OCI-LY7 (cell line): ENCODE data around the gene KCTD17.

Experiments used
- EZH2phosphoT487 ChIP-seq: fragments of 200-600 bp; sonication (generic); IDR thresholded peaks from 2 replicates; pipeline ENCODE4 v1.6.1; 2018; ENCODE audit warnings: low read depth, borderline replicate concordance, mild to moderate bottlenecking, mixed run types, antibody characterized with exemption, low read length, moderate library complexity, mixed read lengths
- TF ChIP-seq, protein P1 (sequence below): fragments of 200-600 bp; sonication (generic); conservative IDR thresholded peaks from 2 replicates; pipeline ENCODE4 v1.5.1; 2014; ENCODE audit warnings: mild to moderate bottlenecking, antibody characterized with exemption, low read length, moderate library complexity, mixed read lengths

GRCh38 chr22:37047006-37047405 is 4.5 kb upstream of the KCTD17 start:
- TF ChIP-seq, protein P1, sequence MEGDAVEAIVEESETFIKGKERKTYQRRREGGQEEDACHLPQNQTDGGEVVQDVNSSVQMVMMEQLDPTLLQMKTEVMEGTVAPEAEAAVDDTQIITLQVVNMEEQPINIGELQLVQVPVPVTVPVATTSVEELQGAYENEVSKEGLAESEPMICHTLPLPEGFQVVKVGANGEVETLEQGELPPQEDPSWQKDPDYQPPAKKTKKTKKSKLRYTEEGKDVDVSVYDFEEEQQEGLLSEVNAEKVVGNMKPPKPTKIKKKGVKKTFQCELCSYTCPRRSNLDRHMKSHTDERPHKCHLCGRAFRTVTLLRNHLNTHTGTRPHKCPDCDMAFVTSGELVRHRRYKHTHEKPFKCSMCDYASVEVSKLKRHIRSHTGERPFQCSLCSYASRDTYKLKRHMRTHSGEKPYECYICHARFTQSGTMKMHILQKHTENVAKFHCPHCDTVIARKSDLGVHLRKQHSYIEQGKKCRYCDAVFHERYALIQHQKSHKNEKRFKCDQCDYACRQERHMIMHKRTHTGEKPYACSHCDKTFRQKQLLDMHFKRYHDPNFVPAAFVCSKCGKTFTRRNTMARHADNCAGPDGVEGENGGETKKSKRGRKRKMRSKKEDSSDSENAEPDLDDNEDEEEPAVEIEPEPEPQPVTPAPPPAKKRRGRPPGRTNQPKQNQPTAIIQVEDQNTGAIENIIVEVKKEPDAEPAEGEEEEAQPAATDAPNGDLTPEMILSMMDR = no peak
- TF ChIP-seq EZH2phosphoT487 = no peak
